Skin epidermis (tissue), 12 donors: Measurements from ENCODE around the gene ERAP2.
A peak's percentile ranks its signal among the peaks of the same experiment; 100 is the strongest.

Experiments
- H3K27ac ChIP-seq, 21 experiments: fragments of 200-600 bp; sonication (generic) in 11 of 21; one replicate each; pipeline ENCODE4 v1.5.0; 2020; ENCODE audit warnings: mild to moderate bottlenecking in 3 of 21, inconsistent platforms in 2 of 21, moderate library complexity in 2 of 21
- H3K4me3 ChIP-seq, 7 experiments: fragments of 200-600 bp; sonication (generic) in 2 of 7; one replicate each; pipeline ENCODE4 v1.5.0; 2020; ENCODE audit warnings: inconsistent platforms in 2 of 7, mild to moderate bottlenecking in 2 of 7, moderate library complexity in 1 of 7

Gene ERAP2

DNA sequence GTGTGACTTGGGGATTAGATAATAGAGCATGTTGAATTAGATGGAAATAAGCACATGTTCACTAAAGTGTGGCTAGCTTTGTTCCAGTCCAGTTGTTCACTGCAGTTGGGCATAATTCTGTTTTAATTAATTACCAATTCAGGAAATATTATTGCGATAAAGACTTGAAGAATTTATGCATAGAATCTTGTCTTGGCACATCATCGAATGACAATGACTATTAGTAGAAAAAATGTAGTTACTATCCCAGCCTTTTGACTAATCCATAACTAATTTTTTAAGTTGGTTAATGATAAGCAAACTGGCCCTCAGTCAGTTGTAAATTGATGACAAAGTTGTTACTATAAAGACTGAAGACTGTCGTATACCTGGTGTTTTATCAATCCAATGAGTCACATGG is 70.1 kb downstream of the ERAP2 start:
- H3K27ac ChIP-seq = no peak overlapping the region
- H3K4me3 ChIP-seq = no peak overlapping the region

DNA sequence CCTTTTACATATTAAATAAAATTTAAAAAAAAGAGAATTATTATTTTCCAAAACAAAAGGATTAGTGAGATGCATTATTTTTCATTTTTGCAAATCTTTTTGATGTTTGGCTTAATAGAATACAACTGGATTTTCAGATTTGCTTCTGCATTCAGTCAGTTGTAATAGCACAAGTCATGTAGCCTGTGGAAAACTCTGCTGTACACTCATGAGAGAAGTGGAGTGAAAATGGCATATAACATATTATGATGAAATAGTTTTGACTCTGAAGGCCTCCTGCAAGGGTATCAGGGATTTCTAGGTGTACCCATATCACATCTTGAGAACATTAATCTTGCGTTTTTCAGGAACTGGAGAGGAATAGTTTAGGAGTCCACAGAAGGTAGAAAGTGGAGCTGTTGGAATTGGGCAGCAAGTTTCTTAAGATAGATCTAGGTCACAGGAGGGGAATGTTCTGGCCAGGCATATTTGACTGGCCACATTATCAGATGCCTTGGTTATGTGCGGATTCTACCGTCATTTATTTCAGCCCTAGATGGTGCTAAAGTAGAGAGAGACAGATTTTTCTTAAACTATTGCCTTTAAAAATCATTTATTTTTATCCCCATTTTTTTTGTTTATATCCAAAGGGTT is 75.9 kb downstream of the ERAP2 start:
- Histone ChIP-seq H3K4me3 (no peak overlapping the region), H3K27ac (peak overlapping the region in 4 of 21 experiments; percentile 47 to 71 (median 54))

- Histone ChIP-seq H3K4me3 (no peak overlapping the region), H3K27ac (peak overlapping the region in 9 of 21 experiments; percentile 2 to 71 (median 47))
Measured at GRCh38 chr5:96952974-96953730, 76.9 kb downstream of the ERAP2 start.

- Histone ChIP-seq H3K27ac (peak overlapping the region in 3 of 21 experiments; percentile 0 to 20 (median 7)), H3K4me3 (no peak overlapping the region)
Measured at GRCh38 chr5:96957254-96958049, 81.2 kb downstream of the ERAP2 start.

DNA sequence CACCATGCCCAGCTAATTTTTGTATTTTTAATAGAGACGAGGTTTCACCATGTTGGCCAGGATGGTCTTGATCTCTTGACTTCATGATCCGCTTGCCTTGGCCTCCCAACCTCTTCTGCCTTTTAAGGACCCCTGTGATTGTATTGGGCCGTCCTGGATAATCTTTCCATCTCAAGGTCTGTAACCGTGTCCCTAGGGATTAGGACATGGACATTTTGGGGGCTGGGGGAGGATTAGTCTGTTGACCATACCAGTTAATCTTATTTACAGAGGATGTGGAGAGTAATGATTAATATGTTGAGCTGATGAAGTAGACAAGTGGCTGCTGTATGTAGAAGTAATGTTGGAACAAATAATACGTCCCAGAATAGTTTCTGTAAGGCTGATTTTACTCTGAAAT is 82.7 kb downstream of the ERAP2 start:
- no peak overlapping the region for H3K4me3 ChIP-seq
- peak overlapping the region in 2 of 21 experiments; percentile 5 to 32 for H3K27ac ChIP-seq

- H3K4me3 ChIP-seq = no peak overlapping the region
- peak overlapping the region in 1 of 21 experiments; percentile 10 for H3K27ac ChIP-seq
Measured at GRCh38 chr5:96961053-96961452, 84.8 kb downstream of the ERAP2 start.

GRCh38 chr5:96962540-96962991 is 86.3 kb downstream of the ERAP2 start:
- H3K27ac ChIP-seq = peak overlapping the region in 8 of 21 experiments; percentile 22 to 66 (median 36)
- H3K4me3 ChIP-seq = no peak overlapping the region

GRCh38 chr5:96963267-96963666 is 87.0 kb downstream of the ERAP2 start:
- H3K4me3 ChIP-seq = no peak overlapping the region
- peak overlapping the region in 4 of 21 experiments; percentile 3 to 49 (median 23) for H3K27ac ChIP-seq

- H3K27ac ChIP-seq = no peak overlapping the region
- no peak overlapping the region for H3K4me3 ChIP-seq
Measured at GRCh38 chr5:96966801-96967200, 90.5 kb downstream of the ERAP2 start.

DNA sequence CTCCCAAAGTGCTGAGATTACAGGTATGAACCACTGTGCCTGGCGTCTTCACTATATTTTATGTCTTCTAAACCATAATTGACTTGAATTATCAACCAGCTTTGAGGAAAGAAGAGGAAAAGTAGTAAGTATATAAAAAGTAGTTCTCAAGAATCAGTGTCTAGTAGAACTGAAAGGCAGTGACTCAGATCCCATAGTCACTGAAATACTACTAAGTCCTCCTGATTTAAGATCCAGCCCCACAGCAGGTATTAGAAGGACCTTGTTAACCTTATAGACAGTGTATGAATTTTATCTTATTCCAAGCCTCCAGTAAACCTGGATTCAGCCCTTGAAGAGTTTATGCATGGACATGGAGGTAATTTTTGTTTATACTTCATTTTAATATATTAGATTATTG is 91.1 kb downstream of the ERAP2 start:
- H3K27ac ChIP-seq = peak overlapping the region in 4 of 21 experiments; percentile 9 to 52 (median 17)
- no peak overlapping the region for H3K4me3 ChIP-seq

DNA sequence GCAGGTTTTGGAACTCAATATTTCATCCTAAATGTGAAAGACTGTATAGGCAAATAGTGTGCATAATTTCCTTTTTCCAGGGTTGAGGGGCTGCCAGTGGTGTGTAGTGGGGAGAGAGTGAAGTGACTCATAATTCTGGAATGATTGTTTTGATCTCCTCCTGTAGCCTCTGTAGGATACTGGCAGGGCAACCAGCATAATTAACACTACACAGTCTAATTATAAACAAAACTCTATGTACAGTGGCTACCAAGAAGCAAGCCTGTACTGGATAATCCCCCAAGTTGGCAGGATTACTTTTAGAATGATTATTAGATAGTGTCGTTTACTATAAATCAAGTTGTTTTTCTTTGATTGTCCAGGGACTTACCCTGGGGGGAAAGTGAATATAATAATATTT is 91.8 kb downstream of the ERAP2 start:
- Histone ChIP-seq H3K27ac (peak overlapping the region in 8 of 21 experiments; percentile 9 to 68 (median 34)), H3K4me3 (no peak overlapping the region)

GRCh38 chr5:96968614-96969013 is 92.3 kb downstream of the ERAP2 start:
- peak overlapping the region in 10 of 21 experiments; percentile 9 to 68 (median 34) for H3K27ac ChIP-seq

More at GRCh38 chr5:96968614-96969013, 92.3 kb downstream of the ERAP2 start:
- no peak overlapping the region for H3K4me3 ChIP-seq
